GM19238 (cell line): ENCODE data around the gene TANC1.

ENCODE experiments used
- DNase-seq: peaks from one replicate; pipeline ENCODE4 v3.0.0; 2011; ENCODE audit warnings: low spot score; ENCODE audit not compliant: insufficient read length

The TANC1 gene

GRCh38 chr2:158960193-158960592 is 8.2 kb upstream of the TANC1 start:
- no peak for DNase-seq

- DNase-seq, result no peak
Measured at GRCh38 chr2:158962074-158962473, 6.4 kb upstream of the TANC1 start.

GRCh38 chr2:158963071-158963470 is 5.4 kb upstream of the TANC1 start:
- no peak for DNase-seq

- DNase-seq, result no peak
Measured at GRCh38 chr2:158965107-158965506, 3.3 kb upstream of the TANC1 start.

GRCh38 chr2:158965641-158966040 is 2.8 kb upstream of the TANC1 start:
- no peak for DNase-seq

- DNase-seq, result no peak
Measured at GRCh38 chr2:158966312-158966711, 2.1 kb upstream of the TANC1 start.

- no peak for DNase-seq
Measured at GRCh38 chr2:158967114-158967730, 1.2 kb upstream of the TANC1 start.

- no peak for DNase-seq
Measured at GRCh38 chr2:158967731-158968395, 577 bp upstream of the TANC1 start.

- DNase-seq, result no peak
Measured at GRCh38 chr2:158969162-158969714, 798 bp downstream of the TANC1 start.

- DNase-seq, result no peak
Measured at GRCh38 chr2:158969715-158970240, 1.3 kb downstream of the TANC1 start.

- DNase-seq, result no peak
Measured at GRCh38 chr2:158970241-158970751, 1.9 kb downstream of the TANC1 start.

GRCh38 chr2:158973116-158973956 is 4.9 kb downstream of the TANC1 start:
- DNase-seq, result no peak

- DNase-seq, result no peak
Measured at GRCh38 chr2:158975271-158975921, 7.0 kb downstream of the TANC1 start.

GRCh38 chr2:158979772-158980171 is 11.3 kb downstream of the TANC1 start:
- no peak for DNase-seq

- no peak for DNase-seq
Measured at GRCh38 chr2:158984604-158985135, 16.2 kb downstream of the TANC1 start.

- DNase-seq, result no peak
Measured at GRCh38 chr2:158988501-158988900, 20.1 kb downstream of the TANC1 start.

- no peak for DNase-seq
Measured at GRCh38 chr2:158989165-158989564, 20.7 kb downstream of the TANC1 start.

- no peak for DNase-seq
Measured at GRCh38 chr2:158990397-158991214, 22.2 kb downstream of the TANC1 start.

GRCh38 chr2:158993030-158993429 is 24.6 kb downstream of the TANC1 start:
- no peak for DNase-seq
